HL-60 (cell line): ENCODE measurements around the gene DHRS13.
"Not testable (repeated sequence)": the region's sequence is repeated elsewhere in the genome, so short reads cannot be mapped to it uniquely, and the experiment has no call there.

Source experiments
- DNase-seq, 2 experiments: peaks; one replicate each; pipeline ENCODE4 v3.0.0-alpha.2; 2010 to 2020; ENCODE audit warnings: low read depth in 1 of 2, low spot score in 1 of 2
- H3K27ac ChIP-seq: fragments of 250-450 bp; sonication (Bioruptor Pico); replicated peaks from 2 replicates; pipeline ENCODE4 v1.5.1; 2020; ENCODE audit warnings: mild to moderate bottlenecking, moderate library complexity
- H3K27me3 ChIP-seq: fragments of 250-450 bp; sonication (Bioruptor Pico); 2 replicates; pipeline ENCODE4 v1.5.1; 2021; ENCODE audit warnings: mild to moderate bottlenecking, moderate library complexity; ENCODE audit not compliant: insufficient read depth, poor library complexity, severe bottlenecking
- H3K4me3 ChIP-seq: replicated peaks from 2 replicates; pipeline ENCODE4 v1.5.1; 2011; ENCODE audit warnings: mild to moderate bottlenecking, control low read depth, low read length; ENCODE audit not compliant: insufficient read depth
- CTCF ChIP-seq: IDR thresholded peaks from one replicate; pipeline ENCODE4 v1.5.1; 2011; ENCODE audit warnings: low read length, control low read depth, inconsistent platforms; ENCODE audit not compliant: insufficient read depth
- GABPA ChIP-seq: IDR thresholded peaks from 2 replicates; pipeline ENCODE4 v1.6.1; 2012; ENCODE audit warnings: low read depth
- POLR2AphosphoS5 ChIP-seq: IDR thresholded peaks from 2 replicates; pipeline ENCODE4 v1.6.1; 2012; ENCODE audit warnings: low read depth
- REST ChIP-seq: IDR thresholded peaks from 2 replicates; pipeline ENCODE4 v1.6.1; 2012; ENCODE audit warnings: low read depth; ENCODE audit not compliant: insufficient replicate concordance
- SPI1 ChIP-seq: IDR thresholded peaks from 2 replicates; pipeline ENCODE4 v1.6.1; 2012; ENCODE audit warnings: low read depth, mild to moderate bottlenecking, borderline replicate concordance

Gene DHRS13

GRCh38 chr17:28896491-28896883, 6.4 kb downstream of the DHRS13 start:
- TF ChIP-seq POLR2AphosphoS5 = no peak
- TF ChIP-seq SPI1 = no peak
- no peak for TF ChIP-seq GABPA
- TF ChIP-seq REST = no peak
- TF ChIP-seq CTCF = no peak
- H3K27me3 ChIP-seq = no peaks in the 10 kb centered on the region
- no peak for DNase-seq
- H3K4me3 ChIP-seq = peak overlapping the region; percentile 83
- peak overlapping the region; percentile 96 for H3K27ac ChIP-seq

- DNase-seq = no peak
- H3K4me3 ChIP-seq = peak overlapping the region; percentile 83
- peak overlapping the region; percentile 96 for H3K27ac ChIP-seq
- no peak for TF ChIP-seq SPI1
- TF ChIP-seq CTCF = no peak
- no peak for TF ChIP-seq REST
- no peak for TF ChIP-seq GABPA
- no peak for TF ChIP-seq POLR2AphosphoS5
- no peaks in the 10 kb centered on the region for H3K27me3 ChIP-seq
Measured at GRCh38 chr17:28895794-28896447, 7.0 kb downstream of the DHRS13 start.

- not testable (repeated sequence) for H3K27me3 ChIP-seq
- peak; percentile 80 to 90 for DNase-seq
- Histone ChIP-seq H3K27ac (peak overlapping the region; percentile 53), H3K4me3 (peak overlapping the region; percentile 7; the same call in 1 of the 2 replicates)
- TF ChIP-seq SPI1 = 0 out of 2 replicates have a peak, but pooled peaks have one; percentile 28
Measured at GRCh38 chr17:28893248-28894183, 9.4 kb downstream of the DHRS13 start.

- TF ChIP-seq REST (no peak), GABPA (no peak), POLR2AphosphoS5 (no peak), SPI1 (no peak), CTCF (no peak)
- no peak for DNase-seq
- no peaks in the 10 kb centered on the region for H3K27me3 ChIP-seq
- H3K27ac ChIP-seq = no peak overlapping the region
- no peak overlapping the region for H3K4me3 ChIP-seq
Measured at GRCh38 chr17:28892024-28892423, 10.9 kb downstream of the DHRS13 start.
